ENCODE data around the gene BICDL1.

DNA sequence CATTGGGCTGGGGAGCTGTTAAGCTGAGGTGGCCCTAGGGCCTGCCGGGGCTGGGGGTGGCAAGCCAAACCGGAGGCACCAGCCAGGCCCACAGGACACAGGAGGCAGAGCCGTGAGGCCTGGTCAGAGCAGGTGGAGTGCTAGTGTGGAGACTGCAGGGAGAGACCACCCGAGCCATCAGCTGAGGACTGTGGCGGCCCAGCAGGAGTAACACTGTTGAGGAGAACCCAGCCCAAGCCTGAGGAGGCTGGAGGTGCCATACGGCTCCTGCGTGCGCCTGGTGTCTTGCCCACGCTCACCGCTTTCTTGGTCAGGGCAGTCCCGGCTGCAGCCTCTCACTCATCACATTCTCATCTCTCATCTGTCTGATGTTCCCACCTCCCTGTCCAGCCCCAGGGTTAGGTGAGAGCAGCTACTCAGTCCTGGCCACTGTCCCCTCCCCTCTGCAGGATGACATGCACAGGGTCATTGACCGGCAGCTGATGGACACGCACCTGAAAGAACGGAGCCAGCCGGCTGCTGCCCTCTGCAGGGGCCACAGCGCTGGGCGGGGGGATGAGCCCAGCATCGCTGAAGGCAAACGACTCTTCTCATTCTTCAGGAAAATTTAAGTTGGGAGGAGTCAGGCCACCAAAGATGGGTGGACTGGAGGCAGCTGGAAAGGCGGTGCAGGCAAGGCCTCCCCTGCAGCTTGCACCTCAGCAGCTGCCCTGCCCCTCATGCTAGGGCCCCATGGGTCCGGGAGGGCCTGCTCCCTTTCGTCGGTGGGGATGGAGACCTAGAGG, 103.7 kb downstream of the BICDL1 start:
- TF ChIP-seq ZNF23 (tag by site-specific recombination; IDR thresholded peaks at IDR 0.05; ENCODE audit: borderline replicate concordance) = no peak
- TF ChIP-seq ZNF521 (tag by site-specific recombination; IDR thresholded peaks at IDR 0.05) = no peak
- TF ChIP-seq, protein P1, sequence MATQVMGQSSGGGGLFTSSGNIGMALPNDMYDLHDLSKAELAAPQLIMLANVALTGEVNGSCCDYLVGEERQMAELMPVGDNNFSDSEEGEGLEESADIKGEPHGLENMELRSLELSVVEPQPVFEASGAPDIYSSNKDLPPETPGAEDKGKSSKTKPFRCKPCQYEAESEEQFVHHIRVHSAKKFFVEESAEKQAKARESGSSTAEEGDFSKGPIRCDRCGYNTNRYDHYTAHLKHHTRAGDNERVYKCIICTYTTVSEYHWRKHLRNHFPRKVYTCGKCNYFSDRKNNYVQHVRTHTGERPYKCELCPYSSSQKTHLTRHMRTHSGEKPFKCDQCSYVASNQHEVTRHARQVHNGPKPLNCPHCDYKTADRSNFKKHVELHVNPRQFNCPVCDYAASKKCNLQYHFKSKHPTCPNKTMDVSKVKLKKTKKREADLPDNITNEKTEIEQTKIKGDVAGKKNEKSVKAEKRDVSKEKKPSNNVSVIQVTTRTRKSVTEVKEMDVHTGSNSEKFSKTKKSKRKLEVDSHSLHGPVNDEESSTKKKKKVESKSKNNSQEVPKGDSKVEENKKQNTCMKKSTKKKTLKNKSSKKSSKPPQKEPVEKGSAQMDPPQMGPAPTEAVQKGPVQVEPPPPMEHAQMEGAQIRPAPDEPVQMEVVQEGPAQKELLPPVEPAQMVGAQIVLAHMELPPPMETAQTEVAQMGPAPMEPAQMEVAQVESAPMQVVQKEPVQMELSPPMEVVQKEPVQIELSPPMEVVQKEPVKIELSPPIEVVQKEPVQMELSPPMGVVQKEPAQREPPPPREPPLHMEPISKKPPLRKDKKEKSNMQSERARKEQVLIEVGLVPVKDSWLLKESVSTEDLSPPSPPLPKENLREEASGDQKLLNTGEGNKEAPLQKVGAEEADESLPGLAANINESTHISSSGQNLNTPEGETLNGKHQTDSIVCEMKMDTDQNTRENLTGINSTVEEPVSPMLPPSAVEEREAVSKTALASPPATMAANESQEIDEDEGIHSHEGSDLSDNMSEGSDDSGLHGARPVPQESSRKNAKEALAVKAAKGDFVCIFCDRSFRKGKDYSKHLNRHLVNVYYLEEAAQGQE (tag by site-specific recombination; IDR thresholded peaks at IDR 0.05) = no peak
- TF ChIP-seq, protein P2, sequence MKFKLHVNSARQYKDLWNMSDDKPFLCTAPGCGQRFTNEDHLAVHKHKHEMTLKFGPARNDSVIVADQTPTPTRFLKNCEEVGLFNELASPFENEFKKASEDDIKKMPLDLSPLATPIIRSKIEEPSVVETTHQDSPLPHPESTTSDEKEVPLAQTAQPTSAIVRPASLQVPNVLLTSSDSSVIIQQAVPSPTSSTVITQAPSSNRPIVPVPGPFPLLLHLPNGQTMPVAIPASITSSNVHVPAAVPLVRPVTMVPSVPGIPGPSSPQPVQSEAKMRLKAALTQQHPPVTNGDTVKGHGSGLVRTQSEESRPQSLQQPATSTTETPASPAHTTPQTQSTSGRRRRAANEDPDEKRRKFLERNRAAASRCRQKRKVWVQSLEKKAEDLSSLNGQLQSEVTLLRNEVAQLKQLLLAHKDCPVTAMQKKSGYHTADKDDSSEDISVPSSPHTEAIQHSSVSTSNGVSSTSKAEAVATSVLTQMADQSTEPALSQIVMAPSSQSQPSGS (tag by site-specific recombination; IDR thresholded peaks at IDR 0.05; ENCODE audit: low read depth) = no peak
- TF ChIP-seq MEIS1 (CRISPR knock-in tag; IDR thresholded peaks at IDR 0.05; ENCODE audit: borderline replicate concordance) = no peak
- TF ChIP-seq, protein P3, sequence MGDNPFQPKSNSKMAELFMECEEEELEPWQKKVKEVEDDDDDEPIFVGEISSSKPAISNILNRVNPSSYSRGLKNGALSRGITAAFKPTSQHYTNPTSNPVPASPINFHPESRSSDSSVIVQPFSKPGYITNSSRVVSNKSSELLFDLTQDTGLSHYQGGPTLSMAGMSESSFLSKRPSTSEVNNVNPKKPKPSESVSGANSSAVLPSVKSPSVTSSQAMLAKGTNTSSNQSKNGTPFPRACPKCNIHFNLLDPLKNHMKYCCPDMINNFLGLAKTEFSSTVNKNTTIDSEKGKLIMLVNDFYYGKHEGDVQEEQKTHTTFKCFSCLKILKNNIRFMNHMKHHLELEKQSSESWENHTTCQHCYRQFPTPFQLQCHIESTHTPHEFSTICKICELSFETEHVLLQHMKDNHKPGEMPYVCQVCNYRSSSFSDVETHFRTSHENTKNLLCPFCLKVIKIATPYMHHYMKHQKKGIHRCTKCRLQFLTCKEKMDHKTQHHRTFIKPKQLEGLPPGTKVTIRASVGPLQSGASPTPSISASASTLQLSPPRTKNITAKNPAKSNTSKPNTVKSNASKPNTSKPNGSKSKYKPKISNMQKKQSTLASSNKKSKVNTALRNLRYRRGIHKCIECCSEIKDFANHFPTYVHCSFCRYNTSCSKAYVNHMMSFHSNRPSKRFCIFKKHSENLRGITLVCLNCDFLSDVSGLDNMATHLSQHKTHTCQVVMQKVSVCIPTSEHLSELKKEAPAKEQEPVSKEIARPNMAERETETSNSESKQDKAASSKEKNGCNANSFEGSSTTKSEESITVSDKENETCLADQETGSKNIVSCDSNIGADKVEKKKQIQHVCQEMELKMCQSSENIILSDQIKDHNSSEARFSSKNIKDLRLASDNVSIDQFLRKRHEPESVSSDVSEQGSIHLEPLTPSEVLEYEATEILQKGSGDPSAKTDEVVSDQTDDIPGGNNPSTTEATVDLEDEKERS (tag by site-specific recombination; IDR thresholded peaks at IDR 0.05) = no peak
- TF ChIP-seq, protein P4, sequence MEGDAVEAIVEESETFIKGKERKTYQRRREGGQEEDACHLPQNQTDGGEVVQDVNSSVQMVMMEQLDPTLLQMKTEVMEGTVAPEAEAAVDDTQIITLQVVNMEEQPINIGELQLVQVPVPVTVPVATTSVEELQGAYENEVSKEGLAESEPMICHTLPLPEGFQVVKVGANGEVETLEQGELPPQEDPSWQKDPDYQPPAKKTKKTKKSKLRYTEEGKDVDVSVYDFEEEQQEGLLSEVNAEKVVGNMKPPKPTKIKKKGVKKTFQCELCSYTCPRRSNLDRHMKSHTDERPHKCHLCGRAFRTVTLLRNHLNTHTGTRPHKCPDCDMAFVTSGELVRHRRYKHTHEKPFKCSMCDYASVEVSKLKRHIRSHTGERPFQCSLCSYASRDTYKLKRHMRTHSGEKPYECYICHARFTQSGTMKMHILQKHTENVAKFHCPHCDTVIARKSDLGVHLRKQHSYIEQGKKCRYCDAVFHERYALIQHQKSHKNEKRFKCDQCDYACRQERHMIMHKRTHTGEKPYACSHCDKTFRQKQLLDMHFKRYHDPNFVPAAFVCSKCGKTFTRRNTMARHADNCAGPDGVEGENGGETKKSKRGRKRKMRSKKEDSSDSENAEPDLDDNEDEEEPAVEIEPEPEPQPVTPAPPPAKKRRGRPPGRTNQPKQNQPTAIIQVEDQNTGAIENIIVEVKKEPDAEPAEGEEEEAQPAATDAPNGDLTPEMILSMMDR (tag by site-specific recombination; IDR thresholded peaks at IDR 0.05) = no peak
- TF ChIP-seq, protein P5, sequence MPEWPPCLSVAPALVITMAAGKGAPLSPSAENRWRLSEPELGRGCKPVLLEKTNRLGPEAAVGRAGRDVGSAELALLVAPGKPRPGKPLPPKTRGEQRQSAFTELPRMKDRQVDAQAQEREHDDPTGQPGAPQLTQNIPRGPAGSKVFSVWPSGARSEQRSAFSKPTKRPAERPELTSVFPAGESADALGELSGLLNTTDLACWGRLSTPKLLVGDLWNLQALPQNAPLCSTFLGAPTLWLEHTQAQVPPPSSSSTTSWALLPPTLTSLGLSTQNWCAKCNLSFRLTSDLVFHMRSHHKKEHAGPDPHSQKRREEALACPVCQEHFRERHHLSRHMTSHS (tag by site-specific recombination; IDR thresholded peaks at IDR 0.05) = no peak
- no peak for TF ChIP-seq YY1 (tag by site-specific recombination; IDR thresholded peaks at IDR 0.05)
- TF ChIP-seq KLF9 (tag by site-specific recombination; IDR thresholded peaks at IDR 0.05; ENCODE audit: low read depth) = no peak
